NCI-H510A treated with DMSO at 0.1 percent for 48 hours (cell line): ENCODE results near the gene ASTL.
"Not testable (repeated sequence)": the region's sequence is repeated elsewhere in the genome, so short reads cannot be mapped to it uniquely, and the experiment has no call there.

Source experiments
- DNase-seq: peaks from one replicate; lab custom pipeline; 2025; lab: John Stamatoyannopoulos, UW

The ASTL gene

DNA sequence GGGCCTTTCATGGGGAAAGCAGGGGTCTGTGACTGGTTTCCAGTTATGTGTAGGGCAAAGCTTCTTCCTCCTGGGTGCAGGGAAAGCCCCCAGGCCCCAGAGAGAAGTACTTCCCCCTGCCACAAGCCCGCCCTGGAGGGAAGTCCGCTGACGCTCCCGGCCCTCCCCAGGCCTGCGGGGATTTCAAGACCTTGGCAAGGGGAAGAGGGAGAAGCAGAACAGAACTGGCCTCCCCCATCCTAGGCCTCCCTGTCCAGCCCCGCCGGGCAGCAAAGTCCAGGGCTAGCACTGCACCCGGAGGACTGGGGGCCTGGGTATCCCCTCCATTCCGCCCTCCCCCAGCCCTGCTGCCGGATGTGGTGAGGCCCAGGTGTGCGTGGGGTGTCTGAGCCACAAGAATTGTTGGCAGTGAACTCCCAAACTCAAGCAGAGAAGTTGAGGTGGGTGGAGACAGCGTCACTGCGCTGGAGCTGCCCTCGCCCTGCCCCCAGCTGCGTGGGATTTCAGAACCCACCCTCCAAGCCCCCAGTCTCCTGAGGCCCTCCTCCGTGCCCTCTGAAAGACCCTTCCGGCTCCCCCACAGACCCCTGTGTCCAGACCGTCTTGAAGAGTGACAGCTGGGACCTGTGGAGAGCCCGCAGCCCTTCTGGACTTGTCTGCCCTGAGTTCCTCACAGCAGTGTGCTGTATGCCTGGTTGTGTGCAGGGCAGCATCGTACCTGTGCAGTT, 8.0 kb upstream of the ASTL start:
- DNase-seq, result no peak

DNA sequence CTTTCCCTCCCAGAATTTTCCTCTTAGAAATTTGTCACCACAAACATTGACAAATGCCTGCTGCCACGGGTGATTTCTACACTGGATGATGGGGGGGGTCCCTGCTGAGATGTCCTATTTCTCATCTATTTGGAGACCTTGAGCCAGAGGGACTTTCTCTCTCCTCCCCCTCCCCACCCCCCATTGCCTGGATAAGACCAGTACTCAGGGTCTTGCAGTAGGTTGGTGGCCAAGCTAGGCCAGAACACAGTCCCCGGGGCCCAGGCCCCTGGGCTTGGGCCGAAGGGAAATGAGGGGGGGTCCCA, 7.5 kb upstream of the ASTL start:
- DNase-seq, result no peak

DNA sequence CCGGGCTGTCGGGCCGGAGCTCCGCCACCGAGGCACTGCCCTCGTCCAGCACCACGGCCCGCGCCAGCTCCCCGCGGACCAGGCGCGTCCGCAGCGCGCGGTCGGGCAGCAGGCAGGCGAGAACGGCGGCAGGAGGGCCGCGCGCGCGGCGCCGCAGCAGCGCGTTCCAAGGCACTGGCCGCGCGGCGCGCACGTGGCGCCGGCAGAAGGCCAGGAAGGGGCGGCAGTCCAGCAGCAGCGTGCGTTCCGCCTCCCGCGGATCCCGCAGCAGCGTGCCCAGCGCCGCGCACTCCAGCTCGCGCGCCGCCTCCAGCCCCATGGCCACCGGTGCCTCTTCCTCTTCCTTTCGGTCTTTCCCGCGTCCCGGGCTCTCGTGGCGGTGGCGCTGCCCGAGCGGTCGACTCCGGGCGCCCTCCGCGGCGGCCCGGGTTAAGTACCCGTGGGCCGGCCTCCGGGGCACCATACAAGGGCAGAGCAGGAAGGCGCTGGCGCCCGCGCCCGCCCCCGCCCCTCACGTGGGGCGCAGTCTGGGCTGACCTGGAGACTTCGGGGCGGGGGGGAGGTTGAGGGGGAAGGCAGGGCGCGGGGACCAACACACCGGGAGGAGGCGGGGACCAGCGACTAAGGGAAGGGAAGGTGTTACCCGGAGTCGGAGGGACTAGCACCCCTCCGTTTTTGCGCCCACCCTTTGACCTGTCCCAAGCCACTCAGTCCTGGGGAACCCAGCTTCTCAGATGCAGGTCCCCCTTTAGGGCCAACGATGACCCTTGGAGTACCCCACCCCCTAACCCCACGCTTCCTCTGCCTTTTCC, 6.9 kb upstream of the ASTL start, which contains the start of gene DUSP2:
DUSP2 (minus strand) TSS at position 405 of the 812 bp plus-strand sequence; CDS start at position 319, 86 bp downstream.
- DNase-seq, result peak; percentile 46

- DNase-seq, result peak; percentile 38
Measured at GRCh38 chr2:96144481-96145035, 6.3 kb upstream of the ASTL start.

DNA sequence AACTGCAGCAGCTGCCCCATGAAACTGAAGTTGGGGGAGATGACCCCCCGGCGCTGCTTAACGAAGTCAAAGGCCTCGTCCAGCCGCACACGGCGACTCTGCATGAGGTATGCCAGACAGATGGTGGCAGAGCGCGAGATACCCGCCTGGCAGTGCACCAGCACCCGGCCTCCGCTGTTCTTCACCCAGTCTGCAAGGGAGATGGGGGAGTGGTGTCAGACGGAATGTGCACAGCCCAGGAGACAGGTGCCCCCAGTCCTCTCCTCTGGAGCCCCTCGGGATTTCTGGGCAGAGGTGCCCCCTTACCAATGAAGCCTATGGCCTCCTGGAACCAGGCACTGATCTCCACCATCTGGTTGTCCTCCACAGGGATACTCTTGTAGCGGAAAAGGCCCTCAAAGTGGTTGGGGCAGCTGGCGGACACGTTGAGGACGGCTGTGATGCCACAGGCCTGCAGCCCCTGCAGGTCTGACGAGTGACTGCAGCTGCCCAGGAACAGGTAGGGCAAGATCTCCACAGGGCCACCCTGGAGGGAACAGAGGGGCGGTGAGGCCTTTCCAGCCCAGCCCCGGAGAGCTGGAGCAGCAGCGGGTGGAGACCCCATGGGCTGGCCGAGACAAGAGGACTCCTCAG, 5.7 kb upstream of the ASTL start:
- DNase-seq, result peak; percentile 53

GRCh38 chr2:96143231-96143847, 5.0 kb upstream of the ASTL start:
- DNase-seq, result no peak

DNA sequence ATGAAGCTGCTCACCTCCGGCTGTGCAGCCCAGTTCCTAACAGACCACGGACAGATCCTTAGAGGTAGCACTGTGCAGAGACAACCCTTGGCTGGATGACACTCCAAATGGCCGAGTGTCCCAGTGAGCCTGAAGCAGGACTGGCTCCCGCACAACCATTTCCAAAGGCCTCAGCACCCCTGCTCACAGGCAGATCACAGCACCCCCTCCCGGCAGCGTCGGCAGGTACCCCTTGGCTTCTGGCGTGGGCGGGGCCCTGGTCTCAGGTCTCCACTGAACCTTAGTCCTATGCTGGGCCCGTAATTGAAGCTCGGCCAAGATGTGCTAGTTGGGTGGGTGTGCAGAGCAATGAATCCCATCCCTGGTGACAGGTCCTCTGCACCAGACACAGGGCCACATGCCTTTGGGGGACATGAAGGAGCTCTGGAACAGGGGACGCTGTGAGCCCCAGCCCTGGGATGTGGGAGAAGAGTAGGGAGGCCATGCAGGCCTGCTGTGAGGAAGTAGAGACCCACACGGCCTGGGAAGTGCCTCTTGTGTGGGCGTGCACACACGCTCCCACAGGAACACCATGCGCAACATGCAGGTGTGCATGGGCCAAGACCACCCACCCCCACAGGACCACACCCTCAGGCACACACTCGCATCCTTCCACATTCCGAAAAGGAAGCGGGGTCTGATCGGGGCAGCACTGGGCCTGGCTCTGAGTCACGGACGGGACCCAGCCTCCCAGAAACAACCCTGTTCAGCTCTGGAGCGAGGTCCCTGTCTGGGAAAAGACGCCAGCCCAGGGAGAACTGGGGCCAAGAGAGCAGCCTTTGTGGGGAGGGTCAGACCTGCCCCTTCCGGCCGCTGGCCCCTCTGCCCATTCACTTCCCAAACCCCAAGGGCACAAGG, 4.2 kb upstream of the ASTL start:
- no peak for DNase-seq

- DNase-seq, result not testable (repeated sequence)
Measured at GRCh38 chr2:96141624-96141967, 3.3 kb upstream of the ASTL start.

- DNase-seq, result no peak
Measured at GRCh38 chr2:96140941-96141623, 2.8 kb upstream of the ASTL start.

GRCh38 chr2:96139181-96139758, 968 bp upstream of the ASTL start:
- DNase-seq, result no peak

DNA sequence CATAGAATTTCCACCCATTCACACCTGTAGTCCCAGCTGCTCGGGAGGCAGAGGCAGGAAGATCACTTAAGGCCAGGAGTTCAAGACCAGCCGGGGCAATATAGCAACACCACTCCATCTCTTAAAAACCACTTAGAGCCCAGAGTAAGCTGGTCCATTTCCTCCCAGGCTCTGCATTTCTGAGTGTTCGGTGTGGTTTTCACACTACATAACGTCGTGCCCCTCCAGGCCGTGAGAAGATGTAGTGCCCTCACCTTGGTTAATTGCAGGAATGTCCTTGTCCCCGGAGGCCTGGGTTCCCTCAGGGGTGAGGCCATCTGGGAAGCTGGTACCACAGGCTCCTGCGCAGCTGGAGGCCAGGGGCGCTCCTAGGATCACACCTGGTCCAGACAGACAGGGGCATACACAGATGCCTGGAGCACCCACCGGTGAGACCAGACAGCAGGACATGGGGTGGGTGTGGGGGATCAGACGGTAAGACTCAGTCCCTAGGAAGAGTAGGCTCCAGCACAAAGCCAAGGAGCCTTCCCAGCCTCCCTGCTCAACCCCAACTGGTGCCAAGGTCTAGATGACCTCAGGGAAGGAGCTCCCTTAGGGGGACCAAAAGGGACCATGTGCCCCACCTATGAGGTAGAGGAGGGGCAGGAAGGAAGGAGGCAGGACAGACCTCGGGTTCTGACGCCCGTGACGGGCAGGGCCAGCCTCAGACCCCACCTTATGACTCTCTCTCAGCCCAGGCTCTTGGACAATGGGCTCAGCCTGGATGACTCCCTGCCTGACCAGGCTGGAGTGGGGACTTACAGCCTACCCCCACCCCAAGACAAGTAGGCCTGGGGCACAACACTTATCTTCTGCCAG, 752 bp downstream of the ASTL start:
- no peak for DNase-seq

DNA sequence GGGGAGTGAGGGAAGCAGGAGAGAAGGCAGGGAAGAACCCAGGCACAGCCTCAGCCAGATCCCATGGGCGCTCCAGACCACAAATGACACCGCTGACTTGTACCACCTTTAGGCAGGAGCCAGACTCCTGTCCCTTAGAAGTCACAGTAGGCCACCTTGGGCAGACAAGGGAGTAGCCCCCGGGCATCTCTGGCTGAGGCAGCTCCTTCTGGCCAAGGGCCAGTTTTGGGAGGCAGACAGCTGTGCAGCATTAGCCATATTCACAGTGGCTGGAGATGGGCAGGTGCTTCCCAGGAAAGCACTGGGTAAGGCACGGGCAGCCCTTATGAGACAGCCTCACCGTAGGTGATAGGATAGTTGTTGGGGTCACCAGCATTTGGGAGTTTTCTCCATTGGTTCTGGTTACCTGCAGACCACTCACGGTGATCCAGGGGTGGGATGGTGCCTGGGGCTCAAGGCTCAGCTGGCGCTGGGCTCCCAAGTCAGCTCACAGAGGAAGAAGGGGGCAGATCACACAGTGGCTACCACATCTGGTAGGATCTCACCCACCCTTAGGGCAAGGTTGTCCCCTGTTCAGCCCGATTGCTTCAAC, 2.1 kb downstream of the ASTL start:
- DNase-seq, result no peak

- DNase-seq, result no peak
Measured at GRCh38 chr2:96135621-96136020, 2.7 kb downstream of the ASTL start.

DNA sequence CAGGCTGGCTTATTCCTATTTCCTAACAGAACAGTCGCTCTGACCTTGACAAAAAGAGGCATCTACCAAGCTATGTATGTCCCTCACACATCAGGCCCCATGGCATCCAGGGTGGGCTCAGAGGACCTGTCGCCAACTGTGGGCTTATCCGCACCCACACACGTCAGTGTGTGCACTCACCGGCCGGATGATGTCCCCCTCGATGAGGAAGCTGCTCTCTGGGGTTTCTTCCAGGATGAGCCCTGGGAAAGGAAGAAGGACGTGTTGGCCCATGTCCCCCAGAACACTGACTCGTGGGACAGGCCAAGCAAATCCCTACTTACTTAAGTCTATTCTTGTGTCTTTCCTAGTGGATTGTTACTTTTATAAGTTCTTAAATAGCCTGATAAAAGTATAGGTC, 3.1 kb downstream of the ASTL start:
- no peak for DNase-seq

DNA sequence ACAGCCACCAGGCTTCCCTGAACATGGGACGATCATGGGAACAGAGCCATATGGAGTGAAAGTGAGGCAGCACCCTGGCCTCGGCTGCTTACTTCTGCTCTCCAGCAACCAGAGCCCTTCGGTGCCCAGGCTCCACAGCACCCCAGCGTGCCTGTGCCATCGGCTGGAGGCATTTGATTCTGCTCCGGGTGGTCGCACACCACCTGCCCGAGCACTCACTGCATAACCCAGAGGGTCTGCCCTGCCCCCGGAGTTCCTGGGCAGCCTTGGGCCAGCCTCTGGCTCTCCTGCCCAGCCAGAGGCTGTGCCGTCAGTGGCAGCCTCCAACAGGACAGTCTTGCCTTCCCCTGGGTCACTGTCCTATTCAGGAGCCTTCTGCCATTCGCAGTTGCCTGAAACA, 3.9 kb downstream of the ASTL start:
- DNase-seq, result no peak

- no peak for DNase-seq
Measured at GRCh38 chr2:96131813-96132745, 6.2 kb downstream of the ASTL start.

DNA sequence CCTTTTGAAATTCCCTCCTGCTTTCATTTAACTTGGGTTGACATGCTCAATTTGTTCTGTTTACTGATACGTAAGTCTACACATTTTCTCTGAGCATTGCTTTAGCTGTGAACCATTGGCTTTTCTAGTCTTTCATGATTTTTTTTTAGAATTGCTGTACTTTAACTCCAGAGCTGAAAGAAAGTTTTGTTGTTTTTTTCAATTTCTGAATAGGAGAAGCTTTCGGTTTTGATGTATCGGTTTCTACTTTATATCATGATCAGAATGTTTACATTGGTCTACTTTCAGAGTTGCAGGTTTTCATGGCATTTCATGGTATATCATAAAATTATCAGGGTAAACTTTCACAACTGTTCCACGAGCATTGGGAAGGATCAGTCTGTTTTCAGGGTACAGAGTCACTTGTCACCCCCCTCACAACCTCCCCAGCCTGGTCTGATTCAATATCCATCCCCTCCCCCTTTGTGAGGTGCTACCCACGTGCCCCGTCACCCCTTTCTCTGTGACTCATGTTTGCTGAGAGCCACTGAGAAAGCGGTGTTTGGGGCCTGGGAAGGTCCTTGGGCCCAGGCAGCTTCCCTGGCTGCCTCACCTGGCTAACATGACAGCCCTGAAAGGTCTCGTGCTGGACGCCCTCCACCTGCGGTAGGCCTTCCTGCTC, 7.0 kb downstream of the ASTL start:
- DNase-seq, result no peak
